Measurements from ENCODE around the gene MIA2.
A peak's percentile ranks its signal among the peaks of the same experiment; 100 is the strongest.
"Not testable (repeated sequence)": the region's sequence is repeated elsewhere in the genome, so short reads cannot be mapped to it uniquely, and the experiment has no call there.

Gene MIA2

GRCh38 chr14:39233680-39234326 lies at the start of gene MIA2:
Gene MIA2 (plus strand): TSS chr14:39233915. CDS start chr14:39234115, 200 bp downstream.
- DNase-seq (ENCODE audit: low read depth in 2 of 2), result no peak

GRCh38 chr14:39184628-39185255 lies 49.0 kb upstream of the MIA2 start:
- no peak for DNase-seq (ENCODE audit: low read depth in 2 of 2)

GRCh38 chr14:39185256-39186049 lies 48.3 kb upstream of the MIA2 start:
- no peak for DNase-seq (ENCODE audit: low read depth in 2 of 2)

- no peak for DNase-seq (ENCODE audit: low read depth in 2 of 2)
Measured at GRCh38 chr14:39186941-39187525, 46.7 kb upstream of the MIA2 start.

GRCh38 chr14:39203659-39204606 lies 29.8 kb upstream of the MIA2 start:
- DNase-seq (ENCODE audit: low read depth in 2 of 2), result no peak

- not testable (repeated sequence) for DNase-seq (ENCODE audit: low read depth in 2 of 2)
Measured at GRCh38 chr14:39207430-39207829, 26.3 kb upstream of the MIA2 start.

- DNase-seq (ENCODE audit: low read depth in 2 of 2), result no peak
Measured at GRCh38 chr14:39211109-39211741, 22.5 kb upstream of the MIA2 start.

GRCh38 chr14:39212034-39212433 lies 21.7 kb upstream of the MIA2 start:
- no peak for DNase-seq (ENCODE audit: low read depth in 2 of 2)

GRCh38 chr14:39212693-39213092 lies 21.0 kb upstream of the MIA2 start:
- no peak for DNase-seq (ENCODE audit: low read depth in 2 of 2)

- DNase-seq (ENCODE audit: low read depth in 2 of 2), result no peak
Measured at GRCh38 chr14:39217214-39217879, 16.4 kb upstream of the MIA2 start.

- no peak for DNase-seq (ENCODE audit: low read depth in 2 of 2)
Measured at GRCh38 chr14:39218171-39218769, 15.4 kb upstream of the MIA2 start.

GRCh38 chr14:39219075-39219499 lies 14.6 kb upstream of the MIA2 start:
- DNase-seq (ENCODE audit: low read depth in 2 of 2), result no peak

- DNase-seq (ENCODE audit: low read depth in 2 of 2), result not testable (repeated sequence)
Measured at GRCh38 chr14:39220473-39220872, 13.2 kb upstream of the MIA2 start.

GRCh38 chr14:39228044-39228443 lies 5.7 kb upstream of the MIA2 start:
- DNase-seq (ENCODE audit: low read depth in 2 of 2), result no peak

GRCh38 chr14:39228509-39229221 lies 5.0 kb upstream of the MIA2 start:
- no peak for DNase-seq (ENCODE audit: low read depth in 2 of 2)

GRCh38 chr14:39229222-39229543 lies 4.5 kb upstream of the MIA2 start:
- DNase-seq (ENCODE audit: low read depth in 2 of 2), result peak; percentile 10 to 23

GRCh38 chr14:39229601-39230110 lies 4.1 kb upstream of the MIA2 start:
- no peak for DNase-seq (ENCODE audit: low read depth in 2 of 2)

GRCh38 chr14:39230416-39231035 lies 3.2 kb upstream of the MIA2 start:
- DNase-seq (ENCODE audit: low read depth in 2 of 2), result no peak
